GM13976 (cell line): Measurements from ENCODE around the gene DISP1.
A peak's percentile ranks its signal among the peaks of the same experiment; 100 is the strongest.

Source experiments
- DNase-seq: peaks from one replicate; pipeline ENCODE4 v3.0.0; 2012; ENCODE audit warnings: low spot score
- CTCF ChIP-seq: IDR thresholded peaks from 2 replicates; pipeline ENCODE4 v1.5.1; 2012; ENCODE audit warnings: borderline replicate concordance, mild to moderate bottlenecking; ENCODE audit not compliant: insufficient read depth; ENCODE audit errors: extremely low read depth, missing control alignments, control extremely low read depth
- in situ Hi-C: fragments of 300-500 bp; cut with MboI; formaldehyde crosslinking; loops from one replicate; pipeline ENCODE4 v1.12.0; 2022; ENCODE audit warnings: low sequenced_read_pairs, mixed read lengths, inconsistent platforms; ENCODE audit not compliant: unreplicated experiment

The DISP1 gene

DNA sequence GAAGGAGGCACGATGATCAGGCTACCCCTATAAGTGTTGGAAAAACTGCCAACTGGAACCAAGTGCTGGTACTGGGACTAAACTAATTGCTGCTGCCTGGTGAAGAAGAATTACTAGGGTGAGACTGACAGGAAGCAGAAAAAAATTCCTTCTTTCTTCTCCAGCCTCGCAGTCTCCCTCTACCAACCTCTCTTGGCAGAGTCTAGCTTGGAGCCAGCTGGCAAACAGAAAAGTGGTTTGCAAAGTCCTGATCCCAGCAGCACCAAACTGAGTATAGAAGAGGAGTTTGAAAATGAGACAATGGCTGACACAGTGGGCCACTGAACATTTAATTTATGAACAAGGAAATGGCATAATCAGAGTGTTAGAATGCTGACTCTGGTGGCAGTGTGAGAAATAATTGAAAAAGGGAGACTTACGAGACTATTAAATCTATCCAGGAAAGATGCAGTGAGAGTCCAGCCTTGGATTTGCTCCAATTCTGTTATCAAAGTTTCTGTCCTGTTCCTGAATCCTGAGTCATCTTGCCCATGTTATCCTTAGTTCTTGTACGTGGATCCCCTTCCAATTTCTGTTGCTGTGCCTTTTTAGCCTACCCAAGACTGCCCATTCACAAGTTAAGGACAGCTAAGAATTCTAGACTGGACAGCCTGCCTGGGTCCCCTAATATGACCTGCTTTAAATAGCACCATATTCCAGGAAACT is 23.7 kb upstream of the DISP1 start:
- in situ Hi-C loops = loop anchor here (10.0 kb wide), 1 partner anchor 304 kb away; no protein-coding TSS in a partner anchor
- TF ChIP-seq CTCF = no peak
- no peak for DNase-seq

DNA sequence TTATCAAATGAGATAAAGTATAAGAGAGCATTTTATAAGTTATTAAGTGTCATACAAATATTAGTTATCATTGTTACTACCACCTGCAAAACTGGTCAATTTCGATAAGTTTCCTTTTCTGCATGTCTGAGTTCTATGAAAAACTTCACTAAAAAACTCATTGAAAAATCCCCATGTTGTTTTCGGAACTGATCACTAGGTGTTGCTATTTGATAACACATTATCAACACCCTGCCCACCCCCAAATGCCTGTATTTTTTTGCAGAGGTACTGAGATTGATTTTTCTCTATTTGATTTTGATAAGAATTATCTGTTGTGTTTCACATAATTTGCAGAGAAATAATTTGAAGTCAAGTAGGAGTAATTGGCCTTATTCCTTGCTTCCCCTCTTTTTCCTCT is 22.1 kb upstream of the DISP1 start:
- peak; percentile 33 for DNase-seq
- in situ Hi-C loops = loop anchor here (10.0 kb wide), 1 partner anchor 302 kb away; no protein-coding TSS in a partner anchor

DNA sequence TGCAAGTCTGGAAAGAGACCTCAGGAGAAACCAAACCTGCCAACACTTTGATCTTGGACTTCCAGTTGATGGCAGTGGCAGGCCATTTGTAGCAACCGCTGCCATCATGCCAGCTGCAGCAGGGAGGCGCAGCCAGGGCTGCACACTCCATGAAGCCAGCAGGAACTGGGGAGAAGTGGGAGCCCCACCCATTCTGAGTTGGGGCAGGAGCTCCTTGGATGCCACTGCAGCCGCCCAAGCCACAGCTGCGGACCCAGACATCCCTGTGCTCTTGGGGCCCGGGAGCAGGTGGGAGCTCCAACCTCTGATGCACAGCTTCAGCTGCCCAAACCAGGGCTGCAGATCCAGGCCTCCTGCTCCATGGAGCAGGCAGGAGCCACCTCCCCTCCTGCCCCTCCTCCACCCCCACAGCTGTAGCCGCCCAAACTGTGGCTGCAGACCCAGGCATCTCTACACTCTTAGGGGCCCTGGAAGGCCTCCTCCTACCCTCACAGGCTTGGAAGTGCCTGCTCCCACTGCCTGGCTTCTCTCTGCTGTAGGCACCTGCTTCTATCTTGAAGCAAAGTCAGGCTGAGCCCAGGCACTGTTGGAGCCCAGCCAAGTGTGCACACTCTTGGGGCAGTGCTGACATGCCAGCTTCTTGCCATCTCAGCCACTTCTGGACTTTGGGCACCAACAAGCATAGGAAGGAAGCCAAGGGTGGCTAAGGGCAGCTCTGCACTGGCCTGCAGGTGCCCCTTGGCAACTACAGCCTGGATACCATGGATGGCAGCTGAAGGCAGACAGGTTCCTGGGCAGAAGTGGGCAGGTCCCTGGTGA is 20.0 kb upstream of the DISP1 start:
- DNase-seq = no peak
- in situ Hi-C loops = loop anchor here (10.0 kb wide), 1 partner anchor 300 kb away; no protein-coding TSS in a partner anchor
- TF ChIP-seq CTCF = no peak

More for the DNA sequence above, 22.1 kb upstream of the DISP1 start:
- no peak for TF ChIP-seq CTCF

- no peak for TF ChIP-seq CTCF
- in situ Hi-C loops = loop anchor here (10.0 kb wide), 1 partner anchor 297 kb away; no protein-coding TSS in a partner anchor
- no peak for DNase-seq
These were observed 16.7 kb upstream of the DISP1 start for GRCh38 chr1:222798116-222798515.

GRCh38 chr1:222798975-222799374 is 15.9 kb upstream of the DISP1 start:
- in situ Hi-C loops = loop anchor here (10.0 kb wide), 1 partner anchor 296 kb away; no protein-coding TSS in a partner anchor
- no peak for DNase-seq
- TF ChIP-seq CTCF = no peak

DNA sequence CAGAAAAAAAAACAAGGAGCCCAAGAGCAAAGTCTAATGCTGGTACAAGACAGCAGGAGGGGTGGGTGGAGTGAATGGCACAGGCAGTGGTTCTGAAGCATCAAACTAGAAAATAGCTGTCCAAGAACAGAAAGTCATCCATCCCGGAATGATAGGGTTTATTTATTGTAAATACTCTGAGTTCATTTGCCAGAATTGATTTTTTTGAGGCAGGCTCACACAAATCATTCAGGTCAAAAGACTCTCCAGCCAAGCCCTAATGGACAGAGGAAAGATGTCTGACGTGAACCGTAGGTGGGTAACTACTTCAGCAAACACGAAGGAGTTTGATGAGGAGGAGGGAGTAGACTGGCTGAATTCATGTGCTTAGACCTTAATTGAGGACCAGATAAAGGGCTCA is 13.8 kb upstream of the DISP1 start:
- TF ChIP-seq CTCF = no peak
- no peak for DNase-seq
- in situ Hi-C loops = no loop called here
